ENCODE measurements around the gene TK1. TPM values are rescaled to one million over a fixed set of nuclear protein-coding genes. Genes with fewer than 3 reads are reported as not detected.

TK1 gene
- total RNA-seq, 2 donors from 2014 or later = 81.0 to 97.4 TPM

- Histone ChIP-seq H3K27ac (ENCODE audit: low read depth, low read length) (no peak overlapping the region), H3K9ac (ENCODE audit: extremely low read depth, low read length, poor library complexity, severe bottlenecking) (no peak overlapping the region), H3K4me3 (ENCODE audit: low read length) (no peak overlapping the region), H3K36me3 (ENCODE audit: control insufficient read depth, insufficient read depth, low read length) (peaks cover 18% of the 10 kb centered on the region), H3K27me3 (ENCODE audit: control insufficient read depth, insufficient read depth, low read length, poor library complexity, severe bottlenecking) (no peaks in the 10 kb centered on the region), H3K4me1 (ENCODE audit: control insufficient read depth, insufficient read depth, low read length) (peaks cover 5% of the 10 kb centered on the region), H3K9me3 (ENCODE audit: control insufficient read depth, low read length) (no peaks in the 10 kb centered on the region)
- Mint-ChIP-seq H3K9me3 (no peaks in the 10 kb centered on the region), H3K27ac (no peak overlapping the region), H3K27me3 (ENCODE audit: insufficient read depth) (no peaks in the 10 kb centered on the region), H3K36me3 (ENCODE audit: low read depth) (peaks cover 26% of the 10 kb centered on the region), H3K4me3 (no peak overlapping the region), H3K4me1 (peaks cover 8% of the 10 kb centered on the region)
- DNase-seq = no peak
- TF ChIP-seq CTCF (conservative IDR thresholded peaks at IDR 0.05) = no peak
- 94 to 95% methylated on average over 8 to 12 of the region's 12 CpGs for WGBS, 2 experiments (ENCODE audit: insufficient coverage in 1 of 2, insufficient read length in 1 of 2)
Measured at GRCh38 chr17:78124836-78125137, 62.1 kb downstream of the TK1 start.

Other genes starting within 250 kb of the TK1 start
- 10 to 100 TPM; 22.4 to 40.2 TPM for gene TNRC6C, start 228.3 kb downstream of the TK1 start, total RNA-seq
- 100 to 1,000 TPM; 143 to 149 TPM for gene TMC6, start 58.3 kb downstream of the TK1 start, total RNA-seq
- gene TMC8, start 56.3 kb downstream of the TK1 start, total RNA-seq = 1 to 10 TPM in 1 of 2 donors, under 1 TPM in 1; 0.90 to 3.0 TPM
- not detected for gene C17orf99, start 40.7 kb downstream of the TK1 start, total RNA-seq
- gene SYNGR2, start 18.5 kb downstream of the TK1 start, total RNA-seq = 10 to 100 TPM; 39.2 to 39.6 TPM
- gene AFMID, start 310 bp upstream of the TK1 start, total RNA-seq = 10 to 100 TPM; 46.5 to 52.4 TPM
- 10 to 100 TPM; 59.7 to 89.6 TPM for gene BIRC5, start 27.2 kb upstream of the TK1 start, total RNA-seq
- under 1 TPM in 1 of 2 donors, not detected in 1; 0.33 TPM for gene TMEM235, start 44.6 kb upstream of the TK1 start, total RNA-seq
- 10 to 100 TPM; 54.2 to 75.3 TPM for gene SOCS3, start 173.0 kb upstream of the TK1 start, total RNA-seq
- gene PGS1, start 191.6 kb upstream of the TK1 start, total RNA-seq = 10 to 100 TPM; 57.1 to 58.2 TPM

All from endodermal cell (in vitro differentiated cells).